Tibial artery (tissue), 4 donors: ENCODE measurements around the gene TIAM1.

Source experiments
- DNase-seq, 2 donors: peaks; one replicate each; pipeline ENCODE4 v3.0.0-alpha.2; 2019
- H3K27ac ChIP-seq, 2 donors: fragments of 200-600 bp; sonication (generic) in 1 of 2; 1 replicate in 1 of 2; 2 replicates in 1 of 2; pipeline ENCODE4 v1.5.1; 2018 to 2019; ENCODE audit warnings: mild to moderate bottlenecking in 1 of 2
- H3K27me3 ChIP-seq, 2 donors: fragments of 200-600 bp; sonication (generic) in 1 of 2; one replicate each; pipeline versions ENCODE4 v1.5.1 to v1.6.0; 2016 to 2019
- H3K36me3 ChIP-seq, 3 donors: fragments of 200-600 bp; sonication (generic) in 2 of 3; one replicate each; pipeline ENCODE4 v1.5.1; 2016 to 2019; ENCODE audit warnings: mild to moderate bottlenecking in 2 of 3
- H3K4me1 ChIP-seq, 4 donors: fragments of 200-600 bp; sonication (generic) in 2 of 4; 1 replicate in 3 of 4; 2 replicates in 1 of 4; pipeline ENCODE4 v1.5.1; 2016 to 2019
- H3K4me3 ChIP-seq, 2 donors: fragments of 200-600 bp; sonication (generic) in 1 of 2; 1 replicate in 1 of 2; 2 replicates in 1 of 2; pipeline ENCODE4 v1.5.1; 2018 to 2019; ENCODE audit warnings: mild to moderate bottlenecking in 2 of 2
- H3K9me3 ChIP-seq, 3 donors: fragments of 200-600 bp; sonication (generic) in 1 of 3; one replicate each; pipeline ENCODE4 v1.5.1; 2016 to 2019
- intact Hi-C: fragments of 100-400 bp; cut with DNase I; formaldehyde crosslinking; loops from one replicate; pipeline ENCODE4 v1.15.0; 2023; ENCODE audit warnings: low total_unique reads
- TF ChIP-seq, protein P1 (sequence below), 2 experiments: fragments of 200-600 bp in 1 of 2; fragments of 450-650 bp in 1 of 2; IDR thresholded peaks; one replicate each; pipeline ENCODE4 v1.5.1; 2017 to 2019; ENCODE audit warnings: antibody characterized with exemption in 2 of 2, mild to moderate bottlenecking in 1 of 2, moderate library complexity in 1 of 2

TIAM1 gene

DNA sequence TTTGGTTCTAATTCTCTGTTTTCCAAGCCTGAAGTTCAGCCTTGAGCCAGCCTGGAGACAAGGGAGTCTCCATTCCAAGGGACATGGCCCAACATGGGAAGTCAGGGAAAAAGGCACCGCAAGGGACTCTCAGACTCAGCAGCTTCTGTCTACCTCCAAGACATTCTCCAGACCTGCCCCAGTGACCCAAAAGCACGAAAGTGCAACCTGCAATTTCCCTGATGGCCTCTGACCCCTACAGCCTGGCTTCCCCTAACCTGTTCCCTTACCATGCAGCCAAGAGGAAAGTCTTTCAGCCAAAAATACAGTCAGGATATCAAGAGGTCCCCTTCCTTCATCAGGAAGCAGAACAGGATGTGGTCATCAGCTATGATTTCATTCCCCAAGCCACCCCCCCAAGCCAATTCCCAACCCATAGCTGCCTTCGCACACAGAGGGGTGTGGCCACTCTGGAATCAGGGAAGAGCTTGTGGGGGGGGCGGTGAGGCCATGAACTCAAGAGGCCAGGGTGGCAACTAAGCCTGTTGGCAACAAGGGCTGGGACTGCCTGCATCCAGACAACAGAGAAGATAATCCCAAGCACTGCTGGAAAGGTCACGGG is 59.2 kb downstream of the TIAM1 start:
- Histone ChIP-seq H3K4me1 (no peaks in the 10 kb centered on the region), H3K4me3 (no peak overlapping the region), H3K27me3 (no peaks in the 10 kb centered on the region), H3K27ac (no peak overlapping the region), H3K9me3 (no peaks in the 10 kb centered on the region), H3K36me3 (no peaks in the 10 kb centered on the region)
- TF ChIP-seq, protein P1, sequence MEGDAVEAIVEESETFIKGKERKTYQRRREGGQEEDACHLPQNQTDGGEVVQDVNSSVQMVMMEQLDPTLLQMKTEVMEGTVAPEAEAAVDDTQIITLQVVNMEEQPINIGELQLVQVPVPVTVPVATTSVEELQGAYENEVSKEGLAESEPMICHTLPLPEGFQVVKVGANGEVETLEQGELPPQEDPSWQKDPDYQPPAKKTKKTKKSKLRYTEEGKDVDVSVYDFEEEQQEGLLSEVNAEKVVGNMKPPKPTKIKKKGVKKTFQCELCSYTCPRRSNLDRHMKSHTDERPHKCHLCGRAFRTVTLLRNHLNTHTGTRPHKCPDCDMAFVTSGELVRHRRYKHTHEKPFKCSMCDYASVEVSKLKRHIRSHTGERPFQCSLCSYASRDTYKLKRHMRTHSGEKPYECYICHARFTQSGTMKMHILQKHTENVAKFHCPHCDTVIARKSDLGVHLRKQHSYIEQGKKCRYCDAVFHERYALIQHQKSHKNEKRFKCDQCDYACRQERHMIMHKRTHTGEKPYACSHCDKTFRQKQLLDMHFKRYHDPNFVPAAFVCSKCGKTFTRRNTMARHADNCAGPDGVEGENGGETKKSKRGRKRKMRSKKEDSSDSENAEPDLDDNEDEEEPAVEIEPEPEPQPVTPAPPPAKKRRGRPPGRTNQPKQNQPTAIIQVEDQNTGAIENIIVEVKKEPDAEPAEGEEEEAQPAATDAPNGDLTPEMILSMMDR (IDR thresholded peaks at IDR 0.05), result no peak
- no peak for DNase-seq
- intact Hi-C loops, result no loop called here

DNA sequence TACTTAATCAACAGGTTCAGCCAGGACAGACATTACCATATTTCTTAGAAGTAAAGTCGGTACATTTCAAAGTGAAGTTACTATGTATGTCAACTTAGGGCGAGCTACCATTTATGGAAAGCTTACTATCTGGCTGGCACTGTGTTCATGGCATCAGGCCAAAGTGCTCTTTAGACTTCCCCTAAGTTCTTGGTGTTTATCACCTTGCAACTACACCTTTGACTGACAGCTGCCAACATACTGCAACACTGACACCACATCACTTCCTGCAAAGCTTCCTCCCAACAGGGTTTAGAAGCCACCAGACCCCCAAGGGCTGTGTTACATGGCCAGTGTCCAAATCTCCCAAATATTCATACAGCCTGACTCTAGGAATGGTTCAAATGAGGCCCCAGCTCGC is 61.0 kb downstream of the TIAM1 start:
- no peaks in the 10 kb centered on the region for H3K36me3 ChIP-seq
- DNase-seq, result no peak
- TF ChIP-seq, protein P1 (IDR thresholded peaks at IDR 0.05), result no peak
- H3K9me3 ChIP-seq, result no peaks in the 10 kb centered on the region
- H3K4me3 ChIP-seq, result no peak overlapping the region
- H3K4me1 ChIP-seq, result no peaks in the 10 kb centered on the region
- H3K27ac ChIP-seq, result no peak overlapping the region
- intact Hi-C loops, result no loop called here
- no peaks in the 10 kb centered on the region for H3K27me3 ChIP-seq

DNA sequence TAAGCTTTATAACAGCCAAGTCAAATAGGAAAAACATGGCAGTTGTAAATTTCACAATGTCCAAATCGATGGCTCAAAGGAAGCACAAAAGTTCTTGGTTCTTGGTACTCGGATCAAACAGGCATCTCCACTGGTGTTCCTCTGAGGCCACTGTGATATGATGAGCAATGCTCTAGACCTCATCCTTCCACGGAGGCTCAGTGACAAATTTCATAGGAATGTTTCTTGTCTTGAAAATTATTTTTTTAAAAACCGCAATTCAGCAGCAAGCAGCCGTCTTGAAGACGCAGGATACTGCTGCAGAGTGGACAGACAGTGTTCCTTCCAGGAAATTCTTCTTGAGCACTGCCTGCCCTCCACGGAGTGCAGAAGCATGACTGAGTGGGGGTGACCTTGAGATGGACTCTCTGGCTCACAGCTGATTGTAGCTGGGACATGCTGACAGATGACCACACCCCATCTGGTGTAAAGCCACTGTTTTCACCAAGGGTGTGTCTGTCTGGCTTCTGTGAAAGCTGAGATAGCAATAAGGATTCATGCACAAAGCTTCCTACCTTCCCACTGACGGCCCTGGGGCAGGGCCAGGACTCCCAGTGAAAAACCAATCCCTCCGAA is 61.9 kb downstream of the TIAM1 start:
- DNase-seq, result no peak
- intact Hi-C loops, result no loop called here
- Histone ChIP-seq H3K4me1 (no peaks in the 10 kb centered on the region), H3K27me3 (no peaks in the 10 kb centered on the region), H3K9me3 (no peaks in the 10 kb centered on the region), H3K36me3 (no peaks in the 10 kb centered on the region), H3K4me3 (no peak overlapping the region), H3K27ac (no peak overlapping the region)
- TF ChIP-seq, protein P1 (IDR thresholded peaks at IDR 0.05), result no peak

DNA sequence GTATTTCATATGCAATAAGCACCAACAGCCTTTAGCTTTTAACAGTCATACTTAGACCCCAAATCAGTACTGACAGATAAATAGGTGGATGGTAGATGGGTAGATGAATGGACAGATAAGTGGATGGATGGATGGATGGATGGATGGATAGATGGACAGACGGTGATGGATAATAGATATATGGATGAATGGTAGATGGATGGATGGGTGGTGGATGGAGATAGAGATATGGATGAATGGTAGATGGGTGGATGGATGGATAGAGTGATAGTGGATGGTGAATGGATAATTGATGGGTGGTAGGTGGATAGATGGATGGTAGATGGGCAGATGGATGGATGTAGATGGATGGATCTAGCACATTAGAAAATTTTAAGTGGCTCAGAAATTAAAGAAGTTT is 62.5 kb downstream of the TIAM1 start:
- DNase-seq, result no peak
- H3K27ac ChIP-seq, result no peak overlapping the region
- TF ChIP-seq, protein P1 (IDR thresholded peaks at IDR 0.05), result no peak
- no peak overlapping the region for H3K4me3 ChIP-seq
- no peaks in the 10 kb centered on the region for H3K9me3 ChIP-seq
- no peaks in the 10 kb centered on the region for H3K4me1 ChIP-seq
- no peaks in the 10 kb centered on the region for H3K36me3 ChIP-seq
- no peaks in the 10 kb centered on the region for H3K27me3 ChIP-seq
- intact Hi-C loops, result no loop called here

DNA sequence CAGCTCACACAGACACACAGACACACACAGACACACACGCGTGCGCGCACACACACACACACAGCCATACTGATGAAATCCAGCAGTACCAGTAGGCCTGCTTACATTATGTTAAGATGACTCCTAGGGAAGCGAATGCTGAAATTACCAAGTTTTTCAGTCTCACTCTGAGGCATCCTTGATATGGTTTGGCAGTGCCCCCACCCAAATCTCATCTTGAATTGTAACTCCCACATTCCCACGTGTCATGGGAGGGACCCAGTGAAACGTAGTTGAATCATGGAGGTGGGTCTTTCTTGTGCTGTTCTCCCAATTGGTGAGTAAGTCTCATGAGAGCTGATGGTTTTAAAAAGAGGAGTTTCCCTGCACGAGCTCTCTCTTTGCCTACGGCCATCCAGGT is 64.1 kb downstream of the TIAM1 start:
- Histone ChIP-seq H3K27ac (no peak overlapping the region), H3K36me3 (no peaks in the 10 kb centered on the region), H3K4me3 (no peak overlapping the region), H3K27me3 (no peaks in the 10 kb centered on the region), H3K4me1 (no peaks in the 10 kb centered on the region), H3K9me3 (no peaks in the 10 kb centered on the region)
- intact Hi-C loops, result no loop called here
- TF ChIP-seq, protein P1 (IDR thresholded peaks at IDR 0.05), result no peak
- DNase-seq, result no peak
